ENCODE results near the gene MORN5.

DNA sequence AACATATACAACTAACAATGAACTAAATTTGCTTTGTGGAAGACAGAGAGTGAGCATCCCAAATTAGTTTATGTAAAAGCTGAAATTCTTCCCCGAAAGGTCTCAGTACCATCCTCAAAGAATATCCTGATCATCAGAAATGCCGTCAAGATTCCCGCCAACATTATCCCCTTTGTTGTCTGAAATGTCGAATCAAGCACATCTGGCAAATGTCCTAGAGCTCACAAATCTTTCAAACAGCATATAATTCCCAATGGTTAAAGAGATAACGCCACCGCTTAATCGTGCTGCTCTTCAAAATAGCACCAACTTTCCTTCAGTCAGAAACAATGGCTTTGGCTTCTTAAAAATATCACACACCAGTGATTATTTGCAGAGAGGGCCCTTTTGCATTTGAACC, 23.8 kb downstream of the MORN5 start:
- no peak for TF ChIP-seq FOXM1 (IDR thresholded peaks at IDR 0.05; ENCODE audit: borderline replicate concordance, low read depth)
- TF ChIP-seq REST (IDR thresholded peaks at IDR 0.05; ENCODE audit: low read depth), result no peak
- no peak for TF ChIP-seq EGR1 (IDR thresholded peaks at IDR 0.05)
